Epithelial cell of alveolus of lung (primary cell): ENCODE data around the gene MAP3K21. TPM values are rescaled to one million over a fixed set of nuclear protein-coding genes. Genes with fewer than 3 reads are reported as not detected.

Source experiments
- total RNA-seq: library from RNA; depleted of rRNA; stranded (reverse); fragments of >200 nt; gene quantifications from 2 replicates; pipeline ENCODE4 v1.2.1, GENCODE V29; 2015

The MAP3K21 gene
- total RNA-seq = 0.24 and 0.78 TPM in 2 replicates

GRCh38 chr1:233327651-233328141 is at the start of gene MAP3K21:
MAP3K21 (plus strand) TSS chr1:233327724; CDS start chr1:233328029, 305 bp downstream.

GRCh38 chr1:233295237-233295974 is 32.1 kb upstream of the MAP3K21 start, which contains the start of gene PCNX2:
PCNX2 (minus strand) TSS chr1:233295725; CDS start chr1:233295478, 247 bp downstream.

Other genes starting within 250 kb of the MAP3K21 start
- 10.9 and 16.9 TPM in 2 replicates for gene PCNX2, start 32.0 kb upstream of the MAP3K21 start, total RNA-seq